Fibroblast of villous mesenchyme (primary cell): Measurements from ENCODE around the gene MAN1A2. TPM values are rescaled to one million over a fixed set of nuclear protein-coding genes. Genes with fewer than 3 reads are reported as not detected.
"Not testable (repeated sequence)": the region's sequence is repeated elsewhere in the genome, so short reads cannot be mapped to it uniquely, and the experiment has no call there.

Experiments
- DNase-seq: peaks from one replicate; pipeline ENCODE4 v3.0.0-alpha.2; 2010; ENCODE audit warnings: low read depth
- H3K4me3 ChIP-seq: 2 replicates; pipeline ENCODE4 v1.5.1; 2011; ENCODE audit warnings: low read depth, mild to moderate bottlenecking, low read length
- CTCF ChIP-seq: IDR thresholded peaks from 2 replicates; pipeline ENCODE4 v1.5.1; 2012; ENCODE audit warnings: low read depth, mild to moderate bottlenecking, low read length; ENCODE audit not compliant: insufficient read depth
- total RNA-seq: library from RNA; depleted of rRNA; stranded (reverse); fragments of >200 nt; gene quantifications from 2 replicates; pipeline ENCODE4 v1.2.3, GENCODE V29; 2012

The MAN1A2 gene
- total RNA-seq, 1 donor = 78.2 TPM

DNA sequence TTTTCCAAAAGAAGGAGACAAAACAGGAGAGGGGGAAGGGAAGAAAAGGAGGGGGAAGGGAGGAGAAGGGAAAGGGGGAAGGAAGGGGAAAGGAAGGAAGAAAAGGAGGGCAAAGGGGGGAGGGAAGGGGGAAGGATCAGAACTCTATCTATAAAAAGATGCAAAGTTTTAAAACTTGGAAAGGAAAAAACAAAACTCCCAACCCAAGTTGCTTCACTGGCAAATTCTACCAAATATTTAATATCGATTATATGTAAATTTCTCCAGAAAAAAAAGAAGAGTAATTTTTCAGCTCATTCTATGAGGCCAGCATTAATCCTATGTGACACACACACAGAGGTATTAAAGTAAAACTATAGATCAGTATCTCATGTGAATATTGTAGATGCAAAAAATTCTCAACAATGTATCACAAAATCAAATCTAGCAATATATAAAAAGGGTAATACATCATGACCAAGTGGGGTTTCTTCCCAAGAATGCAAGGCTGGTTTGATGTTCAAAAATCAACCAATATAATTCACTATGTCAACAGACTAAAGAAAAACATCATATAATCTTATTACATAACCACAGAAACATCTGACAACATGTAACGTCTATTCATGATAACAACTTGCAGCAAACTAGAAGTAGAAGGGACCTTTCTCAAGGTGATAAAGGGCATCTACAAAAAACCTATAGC, 57.9 kb downstream of the MAN1A2 start:
- no peak for DNase-seq
- TF ChIP-seq CTCF = no peak
- no peak overlapping the region for H3K4me3 ChIP-seq

DNA sequence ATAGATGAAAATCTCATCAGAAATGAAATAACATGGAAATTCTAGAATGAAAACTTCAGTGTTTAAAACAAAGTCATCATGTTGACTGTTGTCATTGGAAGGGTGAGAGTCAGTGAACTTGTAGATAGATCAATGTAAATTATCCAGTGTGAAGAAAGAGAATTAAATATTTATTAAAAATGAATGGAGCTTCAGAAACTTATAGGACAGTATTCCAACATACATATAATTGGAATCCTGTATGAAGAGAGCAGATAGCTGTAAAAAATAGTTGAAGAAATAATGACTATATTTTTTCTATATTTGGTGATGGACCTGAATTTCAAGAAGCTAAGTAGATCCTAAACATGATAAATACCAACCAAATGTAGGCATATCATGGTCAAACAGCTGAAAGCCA, 60.0 kb downstream of the MAN1A2 start:
- H3K4me3 ChIP-seq = no peak overlapping the region
- TF ChIP-seq CTCF = no peak
- no peak for DNase-seq

DNA sequence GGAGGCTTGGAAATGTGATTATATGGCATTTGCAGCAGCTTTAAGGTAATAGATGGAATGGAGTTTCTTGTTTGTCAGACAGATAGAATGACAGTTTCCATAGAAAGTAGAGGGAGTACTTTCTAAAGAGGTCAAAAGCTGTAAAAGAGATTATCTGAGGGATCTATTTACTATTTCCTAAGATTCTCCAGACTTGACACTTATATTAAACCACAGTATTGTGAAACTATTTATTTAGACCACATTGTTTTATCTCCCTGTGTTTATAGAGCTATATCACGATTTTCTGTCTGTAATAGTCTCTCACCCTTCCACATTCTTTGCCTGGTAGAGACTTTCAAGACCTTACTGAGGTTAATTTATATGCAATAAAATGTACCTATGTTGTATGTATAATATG, 66.7 kb downstream of the MAN1A2 start:
- H3K4me3 ChIP-seq = no peak overlapping the region
- no peak for TF ChIP-seq CTCF
- peak; percentile 43 for DNase-seq

- TF ChIP-seq CTCF = no peak
- H3K4me3 ChIP-seq = no peak overlapping the region
- DNase-seq = peak; percentile 43
These were observed 69.3 kb downstream of the MAN1A2 start for GRCh38 chr1:117436513-117436912.

DNA sequence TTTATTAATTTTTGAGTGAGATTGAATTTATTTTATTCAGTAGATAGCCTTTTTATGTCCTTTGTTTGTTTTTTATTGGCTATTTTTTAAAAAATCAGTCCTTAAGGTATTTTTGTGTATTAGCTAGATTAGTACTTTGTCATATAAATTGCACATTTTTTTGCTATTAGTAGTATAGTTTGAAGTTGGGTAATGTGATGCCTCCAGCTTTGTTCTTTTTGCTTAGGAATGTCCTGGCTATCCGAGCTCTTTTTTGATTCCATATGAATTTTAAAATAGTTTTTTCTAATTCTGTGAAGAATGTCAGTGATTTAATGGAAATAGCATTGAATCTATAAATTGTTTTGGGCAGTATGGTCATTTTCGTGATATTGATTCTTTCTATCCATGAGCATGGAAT, 80.4 kb downstream of the MAN1A2 start:
- H3K4me3 ChIP-seq = no peak overlapping the region
- TF ChIP-seq CTCF = no peak
- no peak for DNase-seq

GRCh38 chr1:117452216-117452615, 85.0 kb downstream of the MAN1A2 start:
- no peak for DNase-seq
- H3K4me3 ChIP-seq = no peak overlapping the region
- no peak for TF ChIP-seq CTCF

GRCh38 chr1:117453958-117454357, 86.7 kb downstream of the MAN1A2 start:
- no peak overlapping the region for H3K4me3 ChIP-seq
- no peak for TF ChIP-seq CTCF
- DNase-seq = no peak

- not testable (repeated sequence) for H3K4me3 ChIP-seq, DNase-seq
These were observed 91.2 kb downstream of the MAN1A2 start for GRCh38 chr1:117458410-117458809.
